ENCODE results near the gene TMIGD2.
A peak's percentile ranks its signal among the peaks of the same experiment; 100 is the strongest.
"Not testable (repeated sequence)": the region's sequence is repeated elsewhere in the genome, so short reads cannot be mapped to it uniquely, and the experiment has no call there.

The TMIGD2 gene, protein sequence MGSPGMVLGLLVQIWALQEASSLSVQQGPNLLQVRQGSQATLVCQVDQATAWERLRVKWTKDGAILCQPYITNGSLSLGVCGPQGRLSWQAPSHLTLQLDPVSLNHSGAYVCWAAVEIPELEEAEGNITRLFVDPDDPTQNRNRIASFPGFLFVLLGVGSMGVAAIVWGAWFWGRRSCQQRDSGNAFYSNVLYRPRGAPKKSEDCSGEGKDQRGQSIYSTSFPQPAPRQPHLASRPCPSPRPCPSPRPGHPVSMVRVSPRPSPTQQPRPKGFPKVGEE

GRCh38 chr19:4302243-4302640, at the start of gene TMIGD2:
Gene TMIGD2 (minus strand): TSS chr19:4302389. CDS start chr19:4302385, 4 bp downstream.
- no peak for DNase-seq

DNA sequence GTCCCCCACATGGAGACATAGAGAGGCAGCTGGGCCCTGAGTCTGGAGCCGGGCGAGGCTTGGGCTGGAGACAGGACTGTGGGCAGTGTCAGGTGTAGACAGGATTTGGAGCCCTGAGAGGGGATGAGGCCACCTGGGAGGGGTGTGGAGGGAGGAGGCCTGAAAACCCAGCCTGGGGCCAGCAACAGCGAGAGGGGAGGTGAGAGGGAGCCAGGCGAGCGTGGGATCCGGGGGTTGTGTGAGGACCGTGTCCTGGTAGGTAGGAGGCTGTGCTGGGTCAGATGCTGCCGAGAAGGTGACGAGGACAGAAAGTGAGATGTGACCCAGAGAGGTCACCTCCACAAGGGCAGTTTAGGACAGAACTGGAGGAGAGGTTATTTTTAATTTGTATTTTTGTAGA, 48.5 kb upstream of the TMIGD2 start:
- DNase-seq = no peak

DNA sequence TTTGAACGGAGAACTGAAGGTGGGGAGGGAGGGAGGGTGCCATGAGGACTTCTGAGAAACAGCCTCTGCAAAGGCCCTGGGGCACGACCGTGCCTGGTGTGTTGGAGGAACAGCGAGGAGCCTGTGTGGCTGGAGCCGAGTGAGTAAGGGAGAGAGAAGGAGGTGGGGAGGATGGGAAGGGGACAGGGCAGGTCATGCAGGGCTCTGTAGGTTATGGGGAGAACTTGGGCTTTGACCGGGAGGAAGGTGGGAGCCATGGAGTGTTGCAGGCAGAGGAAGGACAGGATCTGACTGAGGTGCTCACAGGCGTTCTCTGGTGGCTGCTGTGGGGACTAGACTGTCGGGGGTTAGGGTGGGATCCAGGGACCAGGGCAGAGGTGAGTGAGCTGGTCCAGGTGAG, 47.9 kb upstream of the TMIGD2 start:
- no peak for DNase-seq

GRCh38 chr19:4349225-4349624, 47.0 kb upstream of the TMIGD2 start:
- not testable (repeated sequence) for DNase-seq

DNA sequence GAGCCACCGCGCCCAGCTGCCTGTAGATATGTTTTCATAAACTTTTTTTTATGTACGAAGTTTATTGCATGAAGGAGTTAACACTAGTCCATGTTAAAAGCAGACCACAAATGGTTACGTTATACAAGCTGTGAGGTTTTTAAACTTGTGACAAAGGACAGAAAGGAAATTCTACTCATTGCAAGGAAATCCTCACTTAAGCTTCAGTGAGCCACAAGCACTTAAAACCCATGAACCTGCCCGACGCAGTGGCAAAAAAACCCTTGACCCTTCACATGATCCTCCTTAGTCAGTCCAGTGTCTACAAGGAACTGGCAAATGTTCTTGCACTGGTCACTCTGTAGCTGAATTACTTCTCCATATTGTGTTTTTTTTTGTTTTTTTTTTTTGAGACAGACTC, 45.3 kb upstream of the TMIGD2 start:
- peak; percentile 98 for DNase-seq

DNA sequence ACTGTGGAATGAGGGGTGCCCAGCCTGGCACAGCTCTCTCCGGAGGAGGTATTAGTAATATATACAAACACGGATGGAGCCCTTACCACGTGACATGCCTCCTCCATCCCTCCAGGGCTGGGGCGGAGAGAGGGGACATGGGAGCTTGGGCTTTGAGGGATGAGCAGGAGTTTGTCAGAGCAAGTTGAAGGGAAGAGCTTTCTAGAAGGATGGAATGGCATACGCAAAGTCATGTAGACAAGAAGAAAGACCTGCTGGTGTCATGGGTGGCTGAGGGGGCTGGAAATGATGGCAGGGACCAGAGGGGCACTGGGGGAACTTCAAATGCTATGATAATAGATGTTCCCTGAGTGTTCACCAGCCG, 43.8 kb upstream of the TMIGD2 start:
- DNase-seq = no peak

DNA sequence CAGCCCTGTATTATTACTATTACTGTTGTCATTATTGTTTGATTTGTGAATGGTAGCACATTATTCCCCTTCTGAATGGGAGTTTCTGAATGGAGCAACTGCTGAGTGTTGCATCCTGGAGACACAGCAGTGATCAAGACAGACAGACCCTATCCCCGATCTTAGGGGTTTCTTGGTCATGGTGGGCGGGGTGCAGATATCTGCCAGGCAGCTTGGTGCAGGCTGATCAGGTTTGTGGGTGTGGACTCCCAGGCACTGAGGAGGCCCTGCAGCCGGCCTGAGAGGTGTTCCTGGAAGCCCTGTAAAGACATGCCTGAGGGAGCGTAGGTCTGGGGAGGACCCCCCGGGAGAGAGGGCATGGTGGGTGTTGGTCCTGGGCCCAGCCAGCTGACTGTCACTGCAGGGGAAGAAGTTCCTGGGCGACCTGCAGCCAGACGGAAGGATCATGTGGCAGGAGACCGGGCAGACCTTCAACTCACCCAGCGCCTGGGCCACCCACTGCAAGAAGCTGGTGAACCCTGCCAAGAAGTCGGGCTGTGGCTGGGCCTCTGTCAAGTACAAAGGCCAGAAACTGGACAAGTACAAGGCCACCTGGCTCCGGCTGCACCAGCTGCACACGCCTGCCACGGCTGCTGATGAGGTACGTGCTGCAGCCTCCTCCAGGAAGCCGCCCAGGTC, 43.3 kb upstream of the TMIGD2 start:
- DNase-seq = no peak

GRCh38 chr19:4343370-4344307, 41.5 kb upstream of the TMIGD2 start, which contains the start of gene MPND:
Gene MPND (plus strand): TSS chr19:4343562. CDS start chr19:4343594, 32 bp downstream.
- peak; percentile 54 for DNase-seq

DNA sequence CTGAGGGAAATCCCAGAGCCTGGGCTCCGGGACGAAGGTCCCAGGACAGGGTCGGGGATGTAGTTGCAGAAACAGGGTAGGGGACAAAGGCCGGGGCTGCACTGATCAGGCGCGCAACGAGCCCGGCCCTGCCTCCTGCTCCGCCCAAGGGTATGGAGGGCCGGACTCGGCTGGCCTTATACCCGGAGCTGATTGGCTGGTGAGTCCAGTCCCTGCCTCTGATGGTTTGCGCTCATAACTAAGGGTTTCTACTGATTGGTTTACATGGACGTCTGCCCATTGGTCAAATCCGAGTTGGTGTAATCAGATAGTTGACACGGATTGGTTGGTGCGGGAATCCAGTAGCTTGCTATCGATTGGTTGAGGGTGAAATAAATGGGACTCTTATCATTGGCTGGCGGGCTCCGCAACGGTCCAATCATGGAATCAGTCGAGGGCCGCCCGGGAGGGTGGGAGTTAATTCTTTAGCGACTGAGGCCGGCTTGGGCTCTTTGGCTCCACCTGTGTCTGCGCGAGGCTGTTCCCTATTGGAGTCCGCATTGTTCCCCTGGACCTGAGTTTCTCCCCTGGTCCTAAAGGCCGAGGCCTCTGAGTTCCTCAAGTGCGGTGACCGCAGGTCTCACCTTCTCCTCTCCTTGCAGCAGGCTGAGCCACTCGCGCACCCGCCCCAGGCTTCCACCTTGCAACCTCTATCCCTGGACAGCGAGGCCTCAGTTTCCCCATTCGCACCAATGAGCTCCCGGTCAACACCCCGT, 40.6 kb upstream of the TMIGD2 start:
- peak; percentile 100 for DNase-seq

- DNase-seq = no peak
These were observed 40.1 kb upstream of the TMIGD2 start for GRCh38 chr19:4342314-4342614.

GRCh38 chr19:4338441-4339355, 36.5 kb upstream of the TMIGD2 start, which contains the start of gene STAP2:
Gene STAP2 (minus strand): TSS chr19:4338827. CDS start chr19:4338753, 74 bp downstream.
- DNase-seq = no peak

GRCh38 chr19:4337906-4338440, 35.8 kb upstream of the TMIGD2 start:
- DNase-seq = no peak

- DNase-seq = no peak
These were observed 32.9 kb upstream of the TMIGD2 start for GRCh38 chr19:4334929-4335570.

DNA sequence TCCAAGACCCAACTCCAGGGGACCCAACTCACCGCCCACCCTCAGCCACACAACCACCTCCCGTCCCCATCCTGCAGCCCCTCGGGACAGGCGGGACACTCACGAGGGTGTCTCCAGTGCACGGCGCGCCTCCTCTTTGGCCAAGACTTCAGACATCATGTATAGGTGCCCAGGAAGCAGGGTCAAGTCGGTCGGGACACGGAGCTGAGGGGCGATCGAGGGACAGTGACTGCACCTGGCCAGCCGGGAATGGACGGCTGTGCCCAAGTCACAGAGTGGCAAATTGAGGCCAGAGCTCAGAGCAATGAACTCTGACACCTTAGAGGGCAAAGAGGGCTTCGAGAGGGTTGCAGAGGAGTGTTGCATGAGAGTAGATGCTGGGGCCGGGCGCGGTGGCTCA, 27.7 kb upstream of the TMIGD2 start:
- no peak for DNase-seq

DNA sequence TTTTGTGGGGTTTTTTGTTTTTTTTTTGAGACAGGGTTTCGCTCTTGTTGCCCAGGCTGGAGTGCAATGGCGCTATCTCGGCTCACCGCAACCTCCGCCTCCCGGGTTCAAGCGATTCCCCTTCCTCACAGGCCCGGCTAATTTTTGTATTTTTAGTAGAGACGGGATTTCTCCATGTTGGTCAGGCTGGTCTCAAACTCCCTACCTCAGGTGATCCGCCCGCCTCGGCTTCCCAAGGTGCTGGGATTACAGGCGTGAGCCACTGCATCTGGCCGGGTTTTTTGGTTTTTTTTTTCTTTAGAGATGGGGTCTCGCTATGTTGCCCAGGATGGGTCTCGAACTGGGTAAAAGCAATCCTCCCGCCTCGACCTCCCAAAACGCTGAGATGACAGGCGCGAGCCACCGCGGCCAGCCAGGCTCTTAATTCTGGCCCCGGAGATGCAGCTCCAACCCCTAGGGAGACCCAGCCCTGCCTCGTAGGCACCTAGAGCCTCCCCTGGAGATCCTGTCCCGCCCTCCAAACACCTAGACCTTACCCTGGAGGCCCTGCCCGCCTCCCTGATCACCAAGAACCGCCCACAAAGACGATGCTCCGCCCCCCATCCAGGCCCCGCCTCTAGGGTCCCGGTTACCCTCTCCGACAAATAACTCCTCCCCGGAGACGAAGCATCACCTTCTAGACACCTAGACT, 26.9 kb upstream of the TMIGD2 start:
- not testable (repeated sequence) for DNase-seq

- DNase-seq = no peak
These were observed 26.2 kb upstream of the TMIGD2 start for GRCh38 chr19:4328243-4328990.

GRCh38 chr19:4327877-4328242, 25.7 kb upstream of the TMIGD2 start:
- DNase-seq = no peak

GRCh38 chr19:4327252-4327876, 25.2 kb upstream of the TMIGD2 start:
- peak; percentile 17 for DNase-seq

DNA sequence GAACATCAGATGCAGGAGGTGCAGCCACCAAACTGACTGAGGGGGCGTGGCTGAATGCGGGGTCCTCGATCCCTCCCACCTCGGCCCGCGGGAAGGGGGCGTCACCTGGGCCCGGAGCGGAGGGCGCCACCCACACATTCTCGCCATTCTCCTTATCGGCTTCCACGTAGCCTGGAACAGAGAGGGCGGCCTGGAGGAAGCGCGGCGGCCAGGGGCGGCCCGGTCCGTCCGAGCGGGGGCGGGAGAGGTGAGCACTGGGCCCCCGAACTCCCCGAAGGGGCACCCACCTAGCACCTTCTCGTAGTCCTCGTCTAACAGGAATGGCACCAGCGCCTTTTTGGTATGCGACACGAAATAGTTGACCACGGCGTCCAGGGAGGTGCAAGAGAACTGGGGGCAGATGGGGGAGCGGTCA, 24.7 kb upstream of the TMIGD2 start:
- no peak for DNase-seq

All from MV-4-11 (cell line).